K562 (cell line): Measurements from ENCODE around the gene LTBP2. TPM values are rescaled to one million over a fixed set of nuclear protein-coding genes. Genes with fewer than 3 reads are reported as not detected.

Experiments used
- CBX2 ChIP-seq: fragments of 200-600 bp; sonication (generic); IDR thresholded peaks from one replicate; pipeline ENCODE4 v1.6.1; 2012; ENCODE audit warnings: mild to moderate bottlenecking, low read length, inconsistent platforms; ENCODE audit not compliant: insufficient read depth, poor library complexity, severe bottlenecking
- PTRF ChIP-seq: fragments of 450-650 bp; IDR thresholded peaks from 2 replicates; pipeline ENCODE4 v1.6.1; 2016; ENCODE audit warnings: mild to moderate bottlenecking, missing genetic modification characterization, missing compliant biosample characterization
- ZNF407 ChIP-seq: fragments of 450-650 bp; IDR thresholded peaks from 2 replicates; pipeline ENCODE4 v1.6.1; 2016; ENCODE audit warnings: low read depth
- polyA plus RNA-seq, 8 experiments: library from polyadenylated mRNA; depleted of rRNA in 4 of 8; stranded (reverse) in 5 of 8; unstranded in 3 of 8; fragments of >200 nt; fragmentation: Nextera tagmentation in 2 of 8; fragmentation: Illumina TruSeq in 1 of 8; extraction: Ambion mirVana in 2 of 8; extraction: Trizol in 1 of 8; gene quantifications; 2 replicates each; pipeline versions ENCODE4 v1.2.1 to v1.2.3, GENCODE V29; 2011 to 2014; ENCODE audit warnings: inconsistent platforms in 1 of 8, missing spikeins in 1 of 8
- total RNA-seq, 7 experiments: library from RNA; depleted of rRNA in 6 of 7; stranded (reverse); fragments of >200 nt in 6 of 7; fragmentation: Illumina TruSeq in 2 of 7; extraction: Trizol in 2 of 7; gene quantifications; 2 replicates each; pipeline versions ENCODE4 v1.2.1 to v1.2.3, GENCODE V29; 2011 to 2021; ENCODE audit warnings: low replicate concordance in 1 of 7

The LTBP2 gene
- total and polyA plus RNA-seq, 9 of the 15 experiments (the other 6 are each of a cell fraction or from before 2014, with no cell fraction given), result under 0.01 to 0.18 (median 0.03) TPM; not detected in 3

GRCh38 chr14:74655599-74656395 is 43.8 kb upstream of the LTBP2 start (continued):
- no peak for TF ChIP-seq ZNF407
- no peak for TF ChIP-seq CBX2
- no peak for TF ChIP-seq PTRF (tag)
